K562 (cell line): ENCODE results near the gene ANAPC2. TPM values are rescaled to one million over a fixed set of nuclear protein-coding genes. Genes with fewer than 3 reads are reported as not detected.

ENCODE experiments used
- CBFA2T3 ChIP-seq: fragments of 450-650 bp; IDR thresholded peaks from 2 replicates; pipeline ENCODE4 v1.6.1; 2017
- MGA ChIP-seq: fragments of 450-650 bp; IDR thresholded peaks from 2 replicates; pipeline ENCODE4 v1.6.1; 2016; ENCODE audit warnings: mild to moderate bottlenecking, moderate library complexity
- polyA plus RNA-seq, 8 experiments: library from polyadenylated mRNA; depleted of rRNA in 4 of 8; stranded (reverse) in 5 of 8; unstranded in 3 of 8; fragments of >200 nt; fragmentation: Nextera tagmentation in 2 of 8; fragmentation: Illumina TruSeq in 1 of 8; extraction: Ambion mirVana in 2 of 8; extraction: Trizol in 1 of 8; gene quantifications; 2 replicates each; pipeline versions ENCODE4 v1.2.1 to v1.2.3, GENCODE V29; 2011 to 2014; ENCODE audit warnings: inconsistent platforms in 1 of 8, missing spikeins in 1 of 8
- total RNA-seq, 7 experiments: library from RNA; depleted of rRNA in 6 of 7; stranded (reverse); fragments of >200 nt in 6 of 7; fragmentation: Illumina TruSeq in 2 of 7; extraction: Trizol in 2 of 7; gene quantifications; 2 replicates each; pipeline versions ENCODE4 v1.2.1 to v1.2.3, GENCODE V29; 2011 to 2021; ENCODE audit warnings: low replicate concordance in 1 of 7

ANAPC2 gene
- total and polyA plus RNA-seq, 9 of the 15 experiments (the other 6 are each of a cell fraction or from before 2014, with no cell fraction given) = 0.11 to 56.5 (median 17.1) TPM; not detected in 1

GRCh38 chr9:137168573-137168903, 19.8 kb downstream of the ANAPC2 start (continued):
- TF ChIP-seq MGA (peak; percentile 40; the same call in 1 of the 2 replicates), CBFA2T3 (no peak)
